Hematopoietic multipotent progenitor cell treated with erythropoietin and hydrocortisone succinate and interleukin-3 and kit ligand, for 8 days (in vitro differentiated cells): Measurements from ENCODE around the gene KIF1A.
"Not testable (repeated sequence)": the region's sequence is repeated elsewhere in the genome, so short reads cannot be mapped to it uniquely, and the experiment has no call there.

Source experiments
- DNase-seq: peaks from one replicate; pipeline ENCODE4 v3.0.0-alpha.2; 2015

The KIF1A gene

DNA sequence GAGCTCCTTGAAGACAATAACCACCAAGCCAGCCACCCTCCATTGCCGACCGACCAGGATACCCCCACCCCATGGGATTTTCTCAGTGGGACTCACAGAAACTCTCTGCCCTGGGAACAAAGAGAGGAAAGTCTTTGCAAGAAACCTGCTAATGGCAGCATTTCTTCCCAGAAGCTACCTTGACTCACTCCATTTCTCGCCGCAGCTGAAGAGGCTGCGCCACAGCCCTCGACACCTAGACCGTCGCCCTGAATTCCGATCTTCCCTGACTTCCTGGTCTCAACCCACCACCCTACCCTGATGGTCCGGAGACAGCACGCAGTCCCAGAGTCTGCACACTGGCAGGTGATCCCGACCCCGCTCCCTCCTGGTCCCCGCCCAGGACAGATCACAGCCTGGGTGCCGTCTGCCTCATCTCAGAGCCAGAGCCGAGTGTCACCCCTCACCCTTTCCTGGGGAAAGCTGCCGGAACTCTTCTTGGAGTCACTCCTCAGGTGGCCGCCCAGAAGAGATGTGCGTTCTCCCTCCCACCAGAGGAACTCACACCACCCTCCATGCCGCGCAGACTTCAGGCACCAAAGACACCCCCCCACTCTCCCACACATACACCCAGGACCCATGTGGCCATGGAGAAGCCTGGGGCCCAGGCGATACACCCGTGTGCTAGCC lies 103.8 kb downstream of the KIF1A start:
- DNase-seq: no peak

GRCh38 chr2:240714747-240715725 lies 105.0 kb downstream of the KIF1A start:
- no peak for DNase-seq

GRCh38 chr2:240713928-240714746 lies 105.9 kb downstream of the KIF1A start:
- no peak for DNase-seq

GRCh38 chr2:240713071-240713927 lies 106.7 kb downstream of the KIF1A start:
- no peak for DNase-seq

DNA sequence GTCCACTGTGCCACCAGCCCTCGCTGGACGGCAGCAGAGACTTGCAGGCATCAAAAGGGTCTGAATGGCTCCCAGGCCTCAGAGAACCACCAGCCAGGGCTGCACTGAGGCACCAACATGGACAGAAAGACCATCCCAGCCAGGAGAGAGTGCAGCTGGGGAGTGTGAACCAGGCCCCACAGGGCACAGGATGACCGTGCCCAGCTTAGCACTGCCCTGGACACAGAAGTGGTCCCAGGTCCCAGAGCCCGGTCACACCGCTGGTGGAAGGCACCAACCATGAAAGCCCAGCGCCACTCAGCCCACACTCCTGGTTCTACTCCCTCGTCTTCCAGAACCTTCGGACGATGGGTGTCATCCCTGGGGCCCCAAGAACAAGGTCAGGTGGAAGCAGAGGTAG lies 107.9 kb downstream of the KIF1A start:
- no peak for DNase-seq

DNA sequence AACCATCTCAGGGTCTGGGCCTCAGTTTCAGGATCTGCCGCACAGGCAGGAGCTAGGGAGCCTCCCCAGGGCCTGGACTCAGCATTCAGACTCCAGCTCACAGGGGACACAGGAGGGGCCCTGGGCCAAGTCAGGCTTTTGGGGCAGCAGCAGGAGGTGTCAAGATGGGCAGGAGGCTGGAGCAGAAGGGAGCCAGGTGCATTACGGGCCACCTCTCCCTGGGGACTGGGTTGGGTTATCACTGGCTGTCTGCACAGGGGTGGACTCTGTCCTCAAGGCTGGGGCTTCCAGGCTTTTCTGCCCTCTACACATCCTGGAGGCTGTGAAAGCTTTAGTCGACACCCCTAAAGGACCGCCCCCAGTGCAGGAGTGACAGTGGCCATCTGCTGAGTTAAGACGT lies 108.3 kb downstream of the KIF1A start:
- no peak for DNase-seq

- no peak for DNase-seq
Measured at GRCh38 chr2:240711296-240711695, 108.7 kb downstream of the KIF1A start.

DNA sequence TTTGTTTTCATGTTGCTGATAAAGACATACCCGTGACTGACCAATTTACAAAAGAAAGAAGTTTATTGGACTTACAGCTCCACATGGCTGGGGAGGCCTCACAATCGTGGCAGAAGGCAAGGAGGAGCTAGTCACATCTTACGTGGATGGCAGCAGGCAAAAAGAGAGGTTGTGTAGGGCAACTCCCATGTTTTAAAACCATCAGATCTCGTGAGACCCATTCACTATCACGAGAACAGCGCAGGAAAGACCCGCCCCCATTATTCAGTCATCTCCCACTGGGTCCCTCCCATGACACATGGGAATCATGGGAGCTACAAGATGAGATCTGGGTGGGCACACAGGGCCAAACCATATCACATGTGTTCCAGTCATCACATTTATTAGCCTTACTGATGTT lies 111.6 kb downstream of the KIF1A start:
- DNase-seq: no peak

GRCh38 chr2:240707821-240708220 lies 112.2 kb downstream of the KIF1A start:
- DNase-seq: no peak

GRCh38 chr2:240707043-240707756 lies 112.8 kb downstream of the KIF1A start:
- no peak for DNase-seq

- DNase-seq: no peak
Measured at GRCh38 chr2:240705204-240705791, 114.7 kb downstream of the KIF1A start.

- DNase-seq: no peak
Measured at GRCh38 chr2:240704651-240705050, 115.4 kb downstream of the KIF1A start.

DNA sequence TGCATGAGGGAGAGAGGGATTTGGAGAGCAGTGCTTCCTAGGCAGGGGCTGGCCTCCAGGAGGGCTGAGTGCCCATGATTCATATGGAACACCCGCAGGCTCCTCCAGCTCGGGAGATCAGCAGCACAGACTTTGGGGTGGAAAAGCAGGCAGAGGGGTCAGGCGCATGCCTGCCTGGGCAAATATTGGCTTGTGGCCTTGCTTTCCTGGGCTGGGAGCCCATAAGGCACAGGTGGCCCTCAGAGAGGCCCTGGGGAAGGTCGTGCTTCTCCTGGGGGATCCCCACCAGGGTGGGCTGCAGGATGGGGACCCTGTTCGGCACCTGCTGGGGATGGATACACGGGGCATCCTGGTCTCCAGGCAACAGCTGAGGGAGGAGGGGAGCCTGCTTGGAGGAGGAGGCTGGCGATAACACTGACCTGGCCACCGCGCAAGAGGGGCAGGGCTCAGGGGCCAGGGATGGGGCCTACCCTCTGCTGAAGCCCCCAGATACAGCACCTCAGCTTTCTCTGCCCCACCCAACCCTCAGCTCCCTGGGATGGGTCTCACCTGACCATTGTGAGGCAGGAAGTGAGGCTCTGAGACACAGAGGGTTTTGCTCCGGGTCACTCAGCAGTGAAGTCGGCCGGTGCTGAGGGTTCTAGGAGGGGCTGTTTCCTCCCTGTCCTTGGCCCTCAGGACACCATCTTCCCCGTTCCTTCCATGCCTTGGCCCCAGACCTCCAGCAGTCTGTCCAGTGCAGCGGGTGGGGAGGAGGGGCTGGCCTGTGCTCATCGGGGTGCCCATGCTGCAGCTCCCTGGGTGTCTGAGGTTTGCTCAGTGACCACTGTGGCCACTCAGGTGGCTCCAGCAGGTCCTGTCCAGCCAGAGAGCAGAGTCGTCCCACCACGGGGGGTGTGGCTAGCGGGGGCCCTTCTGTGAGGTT lies 116.3 kb downstream of the KIF1A start:
- DNase-seq: no peak

DNA sequence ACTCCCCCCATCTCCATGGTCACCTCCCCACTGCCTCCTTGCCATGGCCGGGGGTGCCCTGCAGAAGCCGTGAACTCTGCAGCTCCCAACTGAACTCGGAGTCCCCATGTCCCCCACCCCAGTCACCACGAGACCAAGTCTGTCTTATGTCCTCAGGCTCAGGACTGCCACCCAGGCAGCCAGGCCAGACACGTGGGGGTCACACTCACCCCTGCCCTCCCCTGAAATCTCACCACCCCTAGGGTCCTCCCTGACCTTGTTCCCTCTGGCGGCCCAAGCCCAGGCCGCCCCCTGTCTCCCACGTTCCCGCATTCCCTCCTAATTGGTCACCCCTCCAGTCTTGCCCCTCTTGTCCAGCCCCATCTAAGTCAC lies 117.4 kb downstream of the KIF1A start:
- no peak for DNase-seq

DNA sequence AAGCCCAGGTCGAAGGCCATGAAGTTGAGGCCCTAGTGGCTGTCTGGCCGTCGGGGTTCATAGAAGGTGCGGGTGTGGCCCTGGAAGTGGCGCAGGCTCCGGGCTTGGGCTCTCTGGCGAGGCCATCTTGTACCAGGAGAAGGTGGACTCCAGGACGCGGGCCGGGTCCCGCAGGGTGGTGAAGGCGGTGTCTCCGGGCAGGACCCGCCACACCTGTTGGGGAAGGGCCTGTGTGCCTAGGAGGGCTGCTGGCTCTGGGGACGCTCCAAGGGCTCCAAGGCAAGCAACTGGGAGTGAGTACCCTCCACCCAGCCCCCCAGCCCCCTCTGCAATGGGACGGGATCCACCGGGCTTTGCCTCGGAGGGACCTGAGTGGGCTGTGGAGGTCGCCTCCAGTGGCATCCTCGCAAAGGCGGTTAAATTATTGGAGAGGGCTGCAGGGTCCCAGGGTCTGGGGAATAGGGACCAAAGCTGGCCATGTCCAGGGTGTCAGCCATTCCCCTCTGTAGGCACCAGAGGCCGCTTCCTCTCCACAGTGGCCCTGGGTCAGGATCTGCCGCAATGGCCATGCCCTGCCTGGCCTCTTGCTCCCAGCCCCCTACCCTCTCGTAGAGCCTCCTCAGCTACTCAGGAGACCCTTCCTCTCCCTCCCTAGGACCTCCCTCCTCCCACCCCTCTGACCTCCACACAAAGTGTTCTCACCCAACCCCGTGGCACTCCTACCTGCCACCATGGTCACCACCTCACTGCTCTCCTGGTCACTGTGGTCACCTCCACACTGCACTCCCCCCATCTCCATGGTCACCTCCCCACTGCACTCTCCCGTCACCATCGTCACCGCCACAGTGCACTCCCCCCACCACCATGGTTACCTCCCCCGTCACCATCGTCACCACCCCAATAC lies 118.0 kb downstream of the KIF1A start:
- no peak for DNase-seq

- DNase-seq: no peak
Measured at GRCh38 chr2:240701091-240701735, 118.8 kb downstream of the KIF1A start.

- not testable (repeated sequence) for DNase-seq
Measured at GRCh38 chr2:240700616-240701015, 119.4 kb downstream of the KIF1A start.

GRCh38 chr2:240699835-240700234 lies 120.2 kb downstream of the KIF1A start:
- DNase-seq: not testable (repeated sequence)
